ENCODE measurements around the gene JDP2.

The JDP2 gene

GRCh38 chr14:75437201-75438143 lies 9.7 kb downstream of the JDP2 start:
- Histone ChIP-seq H3K4me2 (no peak overlapping the region), H3K9ac (no peak overlapping the region), H4K20me1 (ENCODE audit: insufficient read depth) (no peaks in the 10 kb centered on the region), H3K36me3 (ENCODE audit: insufficient read depth) (no peaks in the 10 kb centered on the region), H3K4me3 (IDR thresholded peaks at IDR 0.05; ENCODE audit: insufficient read depth, low read depth, low read length) (no peak overlapping the region), H3K4me1 (ENCODE audit: low read depth, poor library complexity, severe bottlenecking) (no peaks in the 10 kb centered on the region), H3K27ac (no peak overlapping the region), H2AFZ (ENCODE audit: low read depth) (no peak overlapping the region), H3K27me3 (ENCODE audit: insufficient read depth, low read depth) (no peaks in the 10 kb centered on the region), H3K79me2 (ENCODE audit: insufficient read depth, low read depth) (no peaks in the 10 kb centered on the region)
- TF ChIP-seq CTCF (conservative IDR thresholded peaks at IDR 0.05; ENCODE audit: low read depth, low read length) = no peak

DNA sequence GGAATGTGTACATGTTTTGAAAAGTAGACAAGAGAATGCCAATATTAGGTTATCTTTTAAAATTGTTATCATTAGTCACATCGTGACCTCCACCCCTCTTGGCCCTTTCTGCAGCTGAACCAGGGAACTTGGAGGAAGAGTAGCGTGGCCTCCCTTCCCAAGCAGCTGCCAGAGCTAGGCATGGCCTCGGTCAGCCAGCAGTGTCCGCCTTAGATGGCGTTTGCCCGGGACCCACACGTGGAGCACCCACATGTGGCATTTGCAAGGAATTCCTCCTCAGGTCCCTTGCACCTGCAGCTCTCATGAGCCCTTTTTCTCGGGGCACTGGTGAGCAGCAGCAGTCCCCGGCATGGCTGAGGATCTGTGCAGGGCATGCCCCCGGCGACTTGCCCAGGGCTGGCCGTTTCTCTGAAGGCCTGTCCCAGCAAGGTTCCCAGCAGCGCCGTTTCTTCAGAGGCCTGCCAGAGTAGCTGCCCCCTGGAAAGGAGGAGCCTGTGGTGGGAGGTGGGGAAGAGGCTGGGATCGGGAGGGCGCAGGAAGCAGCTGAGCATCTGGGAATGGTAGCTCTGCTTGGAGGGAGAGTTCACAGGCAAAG lies 10.8 kb downstream of the JDP2 start:
- no peaks in the 10 kb centered on the region for H4K20me1 ChIP-seq (ENCODE audit: insufficient read depth)
- H3K27ac ChIP-seq = no peak overlapping the region
- H3K79me2 ChIP-seq (ENCODE audit: insufficient read depth, low read depth) = no peaks in the 10 kb centered on the region
- no peak overlapping the region for H3K4me2 ChIP-seq
- H3K36me3 ChIP-seq (ENCODE audit: insufficient read depth) = no peaks in the 10 kb centered on the region
- H2AFZ ChIP-seq (ENCODE audit: low read depth) = no peak overlapping the region
- no peak overlapping the region for H3K4me3 ChIP-seq (IDR thresholded peaks at IDR 0.05; ENCODE audit: insufficient read depth, low read depth, low read length)
- H3K4me1 ChIP-seq (ENCODE audit: low read depth, poor library complexity, severe bottlenecking) = no peaks in the 10 kb centered on the region
- no peak for TF ChIP-seq CTCF (conservative IDR thresholded peaks at IDR 0.05; ENCODE audit: low read depth, low read length)
- no peak overlapping the region for H3K9ac ChIP-seq
- H3K27me3 ChIP-seq (ENCODE audit: insufficient read depth, low read depth) = no peaks in the 10 kb centered on the region

- Histone ChIP-seq H3K4me2 (no peak overlapping the region), H3K27ac (no peak overlapping the region), H3K9ac (no peak overlapping the region), H3K27me3 (ENCODE audit: insufficient read depth, low read depth) (no peaks in the 10 kb centered on the region), H3K4me1 (ENCODE audit: low read depth, poor library complexity, severe bottlenecking) (no peaks in the 10 kb centered on the region), H3K79me2 (ENCODE audit: insufficient read depth, low read depth) (no peaks in the 10 kb centered on the region), H3K36me3 (ENCODE audit: insufficient read depth) (no peaks in the 10 kb centered on the region), H4K20me1 (ENCODE audit: insufficient read depth) (no peaks in the 10 kb centered on the region), H3K4me3 (IDR thresholded peaks at IDR 0.05; ENCODE audit: insufficient read depth, low read depth, low read length) (no peak overlapping the region), H2AFZ (ENCODE audit: low read depth) (no peak overlapping the region)
- no peak for TF ChIP-seq CTCF (conservative IDR thresholded peaks at IDR 0.05; ENCODE audit: low read depth, low read length)
Measured at GRCh38 chr14:75439989-75440388, 12.2 kb downstream of the JDP2 start.

DNA sequence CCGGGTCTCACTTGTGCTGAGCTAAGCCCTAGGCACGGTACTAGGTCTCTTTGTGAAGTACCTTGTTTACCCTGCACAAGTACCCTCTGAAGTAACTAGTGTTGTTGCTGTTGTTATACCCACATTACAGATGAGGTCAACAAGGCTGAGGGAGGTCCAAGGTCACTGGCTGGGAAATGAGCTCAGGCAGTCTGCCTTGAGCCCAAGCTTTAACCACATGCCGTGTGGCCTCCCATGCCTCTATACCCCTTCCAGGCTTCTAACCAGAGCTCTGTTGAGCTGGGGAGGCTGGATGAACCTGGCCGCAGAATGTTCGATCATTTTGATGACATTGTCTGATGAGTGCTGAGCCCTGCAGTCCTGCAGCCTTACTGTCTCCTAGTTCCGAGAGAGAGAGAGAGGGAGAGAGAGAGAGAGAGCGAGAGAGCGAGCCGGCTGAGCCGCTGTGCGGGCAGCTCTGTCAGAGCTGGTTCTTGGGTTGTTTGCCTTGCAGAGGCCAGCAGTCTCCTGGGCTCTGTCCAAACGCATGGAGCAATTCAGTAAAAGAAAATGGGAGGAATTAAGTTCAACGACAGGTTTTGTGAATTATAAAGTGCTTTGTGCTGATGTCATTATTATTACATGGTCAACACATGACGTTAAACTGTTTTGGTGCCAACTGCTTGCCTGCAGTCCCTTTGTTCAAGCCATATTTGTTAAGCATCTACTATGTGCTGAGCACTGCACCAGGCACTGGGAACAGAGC lies 13.1 kb downstream of the JDP2 start:
- H3K9ac ChIP-seq = no peak overlapping the region
- H3K27me3 ChIP-seq (ENCODE audit: insufficient read depth, low read depth) = no peaks in the 10 kb centered on the region
- H3K4me1 ChIP-seq (ENCODE audit: low read depth, poor library complexity, severe bottlenecking) = no peaks in the 10 kb centered on the region
- TF ChIP-seq CTCF (conservative IDR thresholded peaks at IDR 0.05; ENCODE audit: low read depth, low read length) = no peak
- H2AFZ ChIP-seq (ENCODE audit: low read depth) = no peak overlapping the region
- no peaks in the 10 kb centered on the region for H3K36me3 ChIP-seq (ENCODE audit: insufficient read depth)
- H3K79me2 ChIP-seq (ENCODE audit: insufficient read depth, low read depth) = no peaks in the 10 kb centered on the region
- no peaks in the 10 kb centered on the region for H4K20me1 ChIP-seq (ENCODE audit: insufficient read depth)
- H3K4me3 ChIP-seq (IDR thresholded peaks at IDR 0.05; ENCODE audit: insufficient read depth, low read depth, low read length) = no peak overlapping the region
- no peak overlapping the region for H3K4me2 ChIP-seq
- H3K27ac ChIP-seq = no peak overlapping the region

Measured in KMS-11 (cell line).